SU-DHL-6 (cell line): Measurements from ENCODE around the gene KY.

Experiments
- H2AFZ ChIP-seq: fragments of 200-600 bp; sonication (generic); 2 replicates; pipeline ENCODE4 v1.6.1; 2014; ENCODE audit warnings: low read depth, mild to moderate bottlenecking, moderate library complexity, mixed read lengths, antibody characterized with exemption, low read length; ENCODE audit not compliant: severe bottlenecking
- H3F3A ChIP-seq: fragments of 200-600 bp; shearing (Covaris generic); 2 replicates; pipeline ENCODE4 v1.6.0; 2016; ENCODE audit warnings: antibody characterized with exemption, mild to moderate bottlenecking; ENCODE audit not compliant: insufficient read depth
- H3K27ac ChIP-seq: fragments of 200-600 bp; sonication (generic); 2 replicates; pipeline ENCODE4 v1.5.1; 2016; ENCODE audit warnings: low read depth, mild to moderate bottlenecking, low read length, moderate library complexity, mixed read lengths
- H3K27me3 ChIP-seq: fragments of 200-600 bp; sonication (generic), shearing (Covaris generic); 2 replicates; pipeline ENCODE4 v1.6.0; 2014; ENCODE audit warnings: mild to moderate bottlenecking, low read length
- H3K36me3 ChIP-seq: fragments of 200-600 bp; sonication (generic); 2 replicates; pipeline ENCODE4 v1.6.1; 2014; ENCODE audit warnings: mild to moderate bottlenecking, low read length, mixed read lengths
- H3K4me2 ChIP-seq: fragments of 300-600, 200-600 bp; shearing (Covaris generic), sonication (generic); 2 replicates; pipeline ENCODE4 v1.6.0; 2014; ENCODE audit warnings: low read length, low read depth, mild to moderate bottlenecking; ENCODE audit not compliant: poor library complexity, severe bottlenecking
- H3K4me3 ChIP-seq: fragments of 200-600 bp; sonication (generic); 2 replicates; pipeline ENCODE4 v1.5.1; 2014; ENCODE audit warnings: antibody characterized with exemption, low read length, mild to moderate bottlenecking, mixed read lengths; ENCODE audit not compliant: insufficient read depth, poor library complexity, severe bottlenecking
- H3K79me2 ChIP-seq: fragments of 200-600 bp; sonication (generic); 2 replicates; pipeline ENCODE4 v1.6.1; 2014; ENCODE audit warnings: mild to moderate bottlenecking, low read length, moderate library complexity; ENCODE audit not compliant: insufficient read depth
- H3K9ac ChIP-seq: fragments of 200-600 bp; sonication (generic); 2 replicates; pipeline ENCODE4 v1.7.0; 2014; ENCODE audit warnings: mild to moderate bottlenecking, low read length
- H3K9me2 ChIP-seq: fragments of 200-600 bp; sonication (generic); replicated peaks from 2 replicates; pipeline ENCODE4 v1.6.1; 2014; ENCODE audit warnings: low read length; ENCODE audit not compliant: insufficient read depth
- H3K9me3 ChIP-seq: fragments of 200-600 bp; sonication (generic); 2 replicates; pipeline ENCODE4 v1.6.1; 2014; ENCODE audit warnings: low read length, mixed read lengths; ENCODE audit not compliant: insufficient read depth
- H4K20me1 ChIP-seq: fragments of 200-600 bp; sonication (generic); 2 replicates; pipeline ENCODE4 v1.6.1; 2014; ENCODE audit warnings: low read depth, mild to moderate bottlenecking, antibody characterized with exemption, low read length, moderate library complexity, mixed read lengths
- EZH2phosphoT487 ChIP-seq: fragments of 200-600 bp; sonication (generic), shearing (Covaris generic); conservative IDR thresholded peaks from 2 replicates; pipeline ENCODE4 v1.6.1; 2018; ENCODE audit warnings: mild to moderate bottlenecking, antibody characterized with exemption, low read length, moderate library complexity, mixed read lengths
- TF ChIP-seq, protein P1 (sequence below): fragments of 200-600 bp; sonication (generic); IDR thresholded peaks from one replicate; pipeline ENCODE4 v1.5.1; 2017; ENCODE audit warnings: antibody characterized with exemption, mild to moderate bottlenecking, low read length, moderate library complexity; ENCODE audit not compliant: insufficient read depth, poor library complexity, severe bottlenecking

The KY gene

DNA sequence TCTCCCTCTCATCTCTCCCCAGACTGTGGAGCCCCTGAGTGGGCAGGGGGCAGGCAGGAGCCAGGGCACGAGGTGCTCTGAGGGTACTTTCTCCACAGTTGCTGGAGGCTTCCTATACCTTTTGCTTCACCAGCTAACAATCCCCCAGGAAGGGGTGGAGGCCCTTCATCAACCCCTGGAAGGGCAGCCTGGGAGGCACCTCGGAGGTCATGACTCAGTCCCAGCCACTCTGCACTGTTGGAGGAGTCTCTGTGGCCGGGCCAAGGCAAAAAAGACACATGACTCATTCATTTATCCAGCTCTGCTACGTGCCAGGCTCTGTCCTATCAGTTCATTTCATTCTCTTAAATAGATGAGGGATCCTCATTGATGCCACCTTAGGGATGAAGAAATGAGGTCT is 15.6 kb upstream of the KY start:
- Histone ChIP-seq H3K4me3 (no peak overlapping the region), H2AFZ (no peak overlapping the region), H3K36me3 (no peaks in the 10 kb centered on the region), H3K9ac (no peak overlapping the region), H3K27me3 (no peaks in the 10 kb centered on the region), H3K79me2 (no peaks in the 10 kb centered on the region), H3F3A (no peaks in the 10 kb centered on the region), H3K9me3 (no peaks in the 10 kb centered on the region), H3K9me2 (no peaks in the 10 kb centered on the region), H4K20me1 (no peaks in the 10 kb centered on the region), H3K4me2 (no peak overlapping the region), H3K27ac (no peak overlapping the region)
- TF ChIP-seq, protein P1, sequence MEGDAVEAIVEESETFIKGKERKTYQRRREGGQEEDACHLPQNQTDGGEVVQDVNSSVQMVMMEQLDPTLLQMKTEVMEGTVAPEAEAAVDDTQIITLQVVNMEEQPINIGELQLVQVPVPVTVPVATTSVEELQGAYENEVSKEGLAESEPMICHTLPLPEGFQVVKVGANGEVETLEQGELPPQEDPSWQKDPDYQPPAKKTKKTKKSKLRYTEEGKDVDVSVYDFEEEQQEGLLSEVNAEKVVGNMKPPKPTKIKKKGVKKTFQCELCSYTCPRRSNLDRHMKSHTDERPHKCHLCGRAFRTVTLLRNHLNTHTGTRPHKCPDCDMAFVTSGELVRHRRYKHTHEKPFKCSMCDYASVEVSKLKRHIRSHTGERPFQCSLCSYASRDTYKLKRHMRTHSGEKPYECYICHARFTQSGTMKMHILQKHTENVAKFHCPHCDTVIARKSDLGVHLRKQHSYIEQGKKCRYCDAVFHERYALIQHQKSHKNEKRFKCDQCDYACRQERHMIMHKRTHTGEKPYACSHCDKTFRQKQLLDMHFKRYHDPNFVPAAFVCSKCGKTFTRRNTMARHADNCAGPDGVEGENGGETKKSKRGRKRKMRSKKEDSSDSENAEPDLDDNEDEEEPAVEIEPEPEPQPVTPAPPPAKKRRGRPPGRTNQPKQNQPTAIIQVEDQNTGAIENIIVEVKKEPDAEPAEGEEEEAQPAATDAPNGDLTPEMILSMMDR: no peak
- no peak for TF ChIP-seq EZH2phosphoT487

DNA sequence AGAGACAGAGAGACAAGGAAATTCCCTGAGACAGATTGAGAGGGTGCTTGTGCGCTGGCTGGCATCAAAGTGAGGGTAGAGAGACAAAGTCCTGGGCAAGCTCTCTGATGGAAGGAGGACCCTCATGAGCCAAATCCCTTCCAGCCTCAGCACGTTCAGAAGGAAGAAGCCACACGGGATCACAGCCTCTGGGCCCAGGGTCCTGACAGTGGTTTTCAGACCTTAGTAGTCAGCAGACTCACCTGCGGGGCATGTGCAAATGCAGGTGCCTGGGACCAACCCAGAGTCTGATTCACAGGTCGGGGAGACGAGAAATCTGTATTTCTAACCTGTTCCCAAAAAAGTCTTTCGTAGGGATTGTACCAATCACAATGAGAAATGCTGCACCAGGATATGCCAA is 15.2 kb upstream of the KY start:
- H3K4me3 ChIP-seq: no peak overlapping the region
- no peaks in the 10 kb centered on the region for H4K20me1 ChIP-seq
- H3K9ac ChIP-seq: no peak overlapping the region
- H3K27me3 ChIP-seq: no peaks in the 10 kb centered on the region
- TF ChIP-seq, protein P1: no peak
- no peak for TF ChIP-seq EZH2phosphoT487
- H3K36me3 ChIP-seq: no peaks in the 10 kb centered on the region
- H3K4me2 ChIP-seq: no peak overlapping the region
- H3F3A ChIP-seq: no peaks in the 10 kb centered on the region
- H2AFZ ChIP-seq: no peak overlapping the region
- H3K9me2 ChIP-seq: no peaks in the 10 kb centered on the region
- no peak overlapping the region for H3K27ac ChIP-seq
- no peaks in the 10 kb centered on the region for H3K9me3 ChIP-seq
- no peaks in the 10 kb centered on the region for H3K79me2 ChIP-seq

DNA sequence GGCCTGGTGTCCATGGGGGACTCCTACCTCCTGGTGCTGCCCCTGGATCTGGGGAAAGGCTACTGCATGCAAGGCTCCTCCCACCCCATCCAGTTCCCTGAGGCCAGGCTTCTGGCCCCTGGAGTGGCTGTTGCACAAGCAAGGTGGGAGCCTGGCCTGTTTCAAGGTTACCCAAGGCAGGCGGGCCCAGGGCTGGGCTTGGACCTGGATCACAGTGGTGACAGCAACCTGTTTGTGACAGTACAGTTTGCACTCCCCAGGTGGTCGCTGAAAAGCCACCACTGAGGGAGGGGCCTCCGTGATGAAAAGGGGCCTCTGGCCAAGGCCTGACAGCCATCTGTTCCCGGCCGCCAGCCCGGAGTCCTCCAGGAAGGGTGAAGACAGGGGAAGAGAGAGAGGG is 14.4 kb upstream of the KY start:
- Histone ChIP-seq H3F3A (no peaks in the 10 kb centered on the region), H3K27ac (no peak overlapping the region), H3K79me2 (no peaks in the 10 kb centered on the region), H3K4me2 (no peak overlapping the region), H3K27me3 (no peaks in the 10 kb centered on the region), H3K9ac (no peak overlapping the region), H3K9me2 (no peaks in the 10 kb centered on the region), H3K4me3 (no peak overlapping the region), H3K36me3 (no peaks in the 10 kb centered on the region), H4K20me1 (no peaks in the 10 kb centered on the region), H3K9me3 (no peaks in the 10 kb centered on the region), H2AFZ (no peak overlapping the region)
- TF ChIP-seq EZH2phosphoT487: no peak
- TF ChIP-seq, protein P1: no peak
